Neural progenitor cell (in vitro differentiated cells): ENCODE results near the gene SCN1B. TPM values are rescaled to one million over a fixed set of nuclear protein-coding genes. Genes with fewer than 3 reads are reported as not detected.

Experiments
- DNase-seq: peaks from one replicate; pipeline ENCODE4 v3.0.0-alpha.2; 2016; ENCODE audit warnings: low spot score
- H2AFZ ChIP-seq: fragments of 200-600 bp; sonication (generic); replicated peaks from 2 replicates; pipeline ENCODE4 v1.6.1; 2016; ENCODE audit warnings: antibody characterized with exemption
- H3F3A ChIP-seq: fragments of 200-600 bp; sonication (generic); 2 replicates; pipeline ENCODE4 v1.6.1; 2016; ENCODE audit warnings: antibody characterized with exemption, low read depth
- H3K27ac ChIP-seq: fragments of 200-600 bp; sonication (generic); 2 replicates; pipeline ENCODE4 v1.5.1; 2016; ENCODE audit warnings: mild to moderate bottlenecking
- H3K27me3 ChIP-seq: fragments of 200-600 bp; sonication (generic); 2 replicates; pipeline ENCODE4 v1.6.1; 2016; ENCODE audit warnings: mild to moderate bottlenecking, moderate library complexity
- H3K36me3 ChIP-seq: fragments of 200-600 bp; sonication (generic); 2 replicates; pipeline ENCODE4 v1.5.1; 2016
- H3K4me1 ChIP-seq: fragments of 200-600 bp; sonication (generic); 2 replicates; pipeline ENCODE4 v1.6.1; 2016; ENCODE audit warnings: mixed run types
- H3K4me2 ChIP-seq: fragments of 200-600 bp; sonication (generic); 2 replicates; pipeline ENCODE4 v1.6.1; 2016
- H3K4me3 ChIP-seq: fragments of 200-600 bp; sonication (generic); 2 replicates; pipeline ENCODE4 v1.5.1; 2016
- H3K79me2 ChIP-seq: fragments of 200-600 bp; sonication (generic); 2 replicates; pipeline ENCODE4 v1.6.1; 2016; ENCODE audit warnings: low read depth
- H3K9ac ChIP-seq: fragments of 200-600 bp; sonication (generic); 2 replicates; pipeline ENCODE4 v1.6.1; 2016
- H3K9me3 ChIP-seq: fragments of 200-600 bp; sonication (generic); 2 replicates; pipeline ENCODE4 v1.5.1; 2016; ENCODE audit warnings: low read depth
- H4K20me1 ChIP-seq: fragments of 200-600 bp; sonication (generic); 2 replicates; pipeline ENCODE4 v1.6.1; 2016; ENCODE audit warnings: low read depth
- H3K27ac Mint-ChIP-seq: 3 replicates; pipeline ENCODE4 v1.8.0; 2021; ENCODE audit warnings: mixed read lengths
- H3K27me3 Mint-ChIP-seq: 2 replicates; pipeline ENCODE4 v1.8.0; 2022; ENCODE audit warnings: low read depth, mild to moderate bottlenecking, inconsistent platforms, moderate library complexity, mixed read lengths; ENCODE audit not compliant: insufficient read depth
- H3K36me3 Mint-ChIP-seq: 3 replicates; pipeline ENCODE4 v1.8.0; 2021; ENCODE audit warnings: mixed read lengths
- H3K4me1 Mint-ChIP-seq: 3 replicates; pipeline ENCODE4 v1.8.0; 2021; ENCODE audit warnings: mixed read lengths
- H3K4me3 Mint-ChIP-seq: 3 replicates; pipeline ENCODE4 v1.8.0; 2021; ENCODE audit warnings: mild to moderate bottlenecking, moderate library complexity, mixed read lengths
- H3K9me3 Mint-ChIP-seq: 3 replicates; pipeline ENCODE4 v1.8.0; 2020; ENCODE audit warnings: mixed read lengths
- EZH2 ChIP-seq: fragments of 200-600 bp; sonication (generic); IDR thresholded peaks from 2 replicates; pipeline ENCODE4 v1.6.1; 2017; ENCODE audit warnings: antibody characterized with exemption, mild to moderate bottlenecking, moderate library complexity
- EZH2phosphoT487 ChIP-seq: fragments of 200-600 bp; sonication (generic); IDR thresholded peaks from 2 replicates; pipeline ENCODE4 v1.6.1; 2017; ENCODE audit warnings: antibody characterized with exemption
- total RNA-seq: library from RNA; depleted of rRNA; stranded (reverse); fragments of >200 nt; gene quantifications from 2 replicates; pipeline ENCODE4 v1.2.3, GENCODE V29; 2015; ENCODE audit warnings: low replicate concordance
- TF ChIP-seq, protein P1 (sequence below): fragments of 200-600 bp; sonication (generic); IDR thresholded peaks from 2 replicates; pipeline ENCODE4 v1.5.1; 2017; ENCODE audit warnings: antibody characterized with exemption, mild to moderate bottlenecking

Gene SCN1B
- total RNA-seq, 1 donor from 2014 or later, result 2.2 TPM

- Histone ChIP-seq H3K4me2 (peak overlapping the region; percentile 90), H3K9me3 (no peaks in the 10 kb centered on the region), H3K4me3 (peak overlapping the region; percentile 86), H3K36me3 (no peaks in the 10 kb centered on the region), H3K79me2 (peaks cover 44% of the 10 kb centered on the region), H3K4me1 (peaks cover 12% of the 10 kb centered on the region), H3F3A (peaks cover 32% of the 10 kb centered on the region), H3K9ac (no peak overlapping the region), H3K27me3 (no peaks in the 10 kb centered on the region), H2AFZ (peak overlapping the region; percentile 64), H3K27ac (no peak overlapping the region), H4K20me1 (peaks cover 31% of the 10 kb centered on the region)
- Mint-ChIP-seq H3K4me1 (peaks cover 41% of the 10 kb centered on the region), H3K27ac (peak overlapping the region; percentile 79), H3K36me3 (no peaks in the 10 kb centered on the region), H3K4me3 (peak overlapping the region; percentile 85), H3K27me3 (peaks cover 9% of the 10 kb centered on the region), H3K9me3 (peaks cover 7% of the 10 kb centered on the region)
- no peak for DNase-seq
- no peak for TF ChIP-seq EZH2phosphoT487
- TF ChIP-seq, protein P1, sequence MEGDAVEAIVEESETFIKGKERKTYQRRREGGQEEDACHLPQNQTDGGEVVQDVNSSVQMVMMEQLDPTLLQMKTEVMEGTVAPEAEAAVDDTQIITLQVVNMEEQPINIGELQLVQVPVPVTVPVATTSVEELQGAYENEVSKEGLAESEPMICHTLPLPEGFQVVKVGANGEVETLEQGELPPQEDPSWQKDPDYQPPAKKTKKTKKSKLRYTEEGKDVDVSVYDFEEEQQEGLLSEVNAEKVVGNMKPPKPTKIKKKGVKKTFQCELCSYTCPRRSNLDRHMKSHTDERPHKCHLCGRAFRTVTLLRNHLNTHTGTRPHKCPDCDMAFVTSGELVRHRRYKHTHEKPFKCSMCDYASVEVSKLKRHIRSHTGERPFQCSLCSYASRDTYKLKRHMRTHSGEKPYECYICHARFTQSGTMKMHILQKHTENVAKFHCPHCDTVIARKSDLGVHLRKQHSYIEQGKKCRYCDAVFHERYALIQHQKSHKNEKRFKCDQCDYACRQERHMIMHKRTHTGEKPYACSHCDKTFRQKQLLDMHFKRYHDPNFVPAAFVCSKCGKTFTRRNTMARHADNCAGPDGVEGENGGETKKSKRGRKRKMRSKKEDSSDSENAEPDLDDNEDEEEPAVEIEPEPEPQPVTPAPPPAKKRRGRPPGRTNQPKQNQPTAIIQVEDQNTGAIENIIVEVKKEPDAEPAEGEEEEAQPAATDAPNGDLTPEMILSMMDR, result no peak
- no peak for TF ChIP-seq EZH2
Observed at GRCh38 chr19:34998777-34999497, 31.3 kb upstream of the SCN1B start.

DNA sequence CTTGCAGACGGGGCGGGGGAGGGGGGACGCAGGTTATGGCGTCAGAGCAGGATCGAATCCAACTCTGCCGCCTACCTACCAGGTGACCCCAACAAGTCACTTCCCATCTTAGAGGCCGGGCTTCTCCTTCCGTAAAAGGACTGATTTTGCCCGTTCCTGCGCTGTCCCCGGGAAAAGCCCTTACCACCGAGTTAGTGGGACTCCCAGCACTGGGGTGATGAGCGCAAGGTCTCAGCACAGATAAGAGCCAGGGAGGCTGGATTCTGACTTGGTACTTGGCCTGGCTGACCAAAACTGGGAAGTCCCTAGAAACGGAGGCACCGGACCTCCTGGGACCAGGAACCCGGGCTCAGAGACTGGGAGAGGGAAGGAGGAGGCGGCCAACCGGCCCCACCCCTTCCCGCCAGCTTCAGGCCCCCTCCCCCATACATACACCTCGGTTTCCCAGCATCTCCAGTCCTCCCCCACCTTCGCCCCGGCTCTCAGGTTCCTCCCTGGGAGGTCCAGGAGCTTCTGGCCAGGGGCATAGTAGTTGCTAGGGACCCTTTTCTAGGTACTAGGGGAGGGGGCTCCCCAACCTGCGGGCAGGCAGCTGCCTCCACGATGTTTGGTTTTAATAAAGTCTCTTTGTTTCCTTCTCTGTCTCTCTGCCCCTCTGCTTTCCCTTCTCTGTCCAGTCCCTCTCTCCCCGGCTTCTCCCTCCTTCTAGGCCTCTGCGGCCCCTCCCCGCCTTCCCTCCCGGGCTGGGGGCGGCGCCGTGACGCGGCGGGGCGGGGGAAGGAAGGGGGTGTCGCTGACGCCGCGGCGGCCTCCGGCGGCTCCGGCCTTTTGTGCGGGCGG, 30.6 kb upstream of the SCN1B start, which contains the start of gene GRAMD1A:
Gene GRAMD1A, plus strand, starts transcription at position 826 of the 840 bp plus-strand sequence. CDS start 156 bp downstream, outside the sequence.
- H3K4me3 ChIP-seq, result peak within 1 kb of the TSS; percentile 86
- H3F3A ChIP-seq, result peaks cover 32% of the 10 kb centered on the region
- Mint-ChIP-seq H3K9me3 (peaks cover 2% of the 10 kb centered on the region), H3K4me3 (peak within 1 kb of the TSS; percentile 98), H3K27me3 (peaks cover 11% of the 10 kb centered on the region), H3K27ac (peak within 1 kb of the TSS; percentile 79), H3K36me3 (no peaks in the 10 kb centered on the region), H3K4me1 (peaks cover 46% of the 10 kb centered on the region)
- no peaks in the 10 kb centered on the region for H3K27me3 ChIP-seq
- no peaks in the 10 kb centered on the region for H3K36me3 ChIP-seq
- H3K4me1 ChIP-seq, result peaks cover 12% of the 10 kb centered on the region
- H3K27ac ChIP-seq, result peak within 1 kb of the TSS; percentile 94
- H3K9me3 ChIP-seq, result no peaks in the 10 kb centered on the region
- H3K9ac ChIP-seq, result peak within 1 kb of the TSS; percentile 77
- peak within 1 kb of the TSS; percentile 64 for H2AFZ ChIP-seq
- no peak for TF ChIP-seq EZH2phosphoT487
- TF ChIP-seq, protein P1, result no peak
- no peak for TF ChIP-seq EZH2
- peaks cover 39% of the 10 kb centered on the region for H4K20me1 ChIP-seq
- peak within 1 kb of the TSS; percentile 90 for H3K4me2 ChIP-seq
- DNase-seq, result peak; percentile 94
- peaks cover 51% of the 10 kb centered on the region for H3K79me2 ChIP-seq

GRCh38 chr19:35000338-35000646, 30.0 kb upstream of the SCN1B start:
- Histone ChIP-seq H3K4me3 (peak overlapping the region; percentile 86), H3K36me3 (no peaks in the 10 kb centered on the region), H3K27ac (peak overlapping the region; percentile 94), H4K20me1 (peaks cover 45% of the 10 kb centered on the region), H2AFZ (no peak overlapping the region), H3F3A (peaks cover 32% of the 10 kb centered on the region), H3K4me1 (peaks cover 12% of the 10 kb centered on the region), H3K9ac (peak overlapping the region; percentile 77), H3K79me2 (peaks cover 57% of the 10 kb centered on the region), H3K9me3 (no peaks in the 10 kb centered on the region), H3K27me3 (no peaks in the 10 kb centered on the region), H3K4me2 (peak overlapping the region; percentile 90)
- TF ChIP-seq EZH2 (no peak), EZH2phosphoT487 (no peak)
- TF ChIP-seq, protein P1, result no peak
- peaks cover 12% of the 10 kb centered on the region for H3K27me3 Mint-ChIP-seq
- peaks cover 2% of the 10 kb centered on the region for H3K9me3 Mint-ChIP-seq
- no peak for DNase-seq
- H3K4me3 Mint-ChIP-seq, result no peak overlapping the region
- no peak overlapping the region for H3K27ac Mint-ChIP-seq
- H3K4me1 Mint-ChIP-seq, result peaks cover 46% of the 10 kb centered on the region
- no peaks in the 10 kb centered on the region for H3K36me3 Mint-ChIP-seq
